GM21423 (cell line): ENCODE measurements around the gene PCSK6.
"Not testable (repeated sequence)": the region's sequence is repeated elsewhere in the genome, so short reads cannot be mapped to it uniquely, and the experiment has no call there.

Experiments used
- ATAC-seq: cut with Tn5 transposase; IDR thresholded peaks from one replicate; pipeline ENCODE4 v1.9.1; 2021; ENCODE audit warnings: mild to moderate bottlenecking, moderate library complexity; ENCODE audit not compliant: unreplicated experiment

PCSK6 gene

DNA sequence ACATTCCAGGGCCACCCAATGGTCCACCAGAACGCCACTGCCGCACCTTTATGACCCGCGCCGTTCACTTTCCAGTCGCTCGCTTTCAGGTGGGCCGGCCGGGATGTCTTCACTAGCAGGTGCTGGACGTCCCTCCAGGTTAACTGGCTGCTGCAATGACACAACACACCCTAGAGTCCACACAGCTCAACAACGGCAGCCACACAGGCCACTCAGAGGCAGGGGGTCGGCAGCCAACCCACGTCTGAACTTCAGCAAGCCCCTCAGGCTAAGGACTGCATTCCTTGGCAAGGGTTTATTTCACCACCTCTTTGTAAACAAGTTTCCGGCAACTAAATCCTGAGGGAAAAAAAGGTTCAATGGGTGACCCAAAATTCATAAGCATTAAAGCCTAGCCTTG lies 105.2 kb downstream of the PCSK6 start:
- ATAC-seq: no peak

DNA sequence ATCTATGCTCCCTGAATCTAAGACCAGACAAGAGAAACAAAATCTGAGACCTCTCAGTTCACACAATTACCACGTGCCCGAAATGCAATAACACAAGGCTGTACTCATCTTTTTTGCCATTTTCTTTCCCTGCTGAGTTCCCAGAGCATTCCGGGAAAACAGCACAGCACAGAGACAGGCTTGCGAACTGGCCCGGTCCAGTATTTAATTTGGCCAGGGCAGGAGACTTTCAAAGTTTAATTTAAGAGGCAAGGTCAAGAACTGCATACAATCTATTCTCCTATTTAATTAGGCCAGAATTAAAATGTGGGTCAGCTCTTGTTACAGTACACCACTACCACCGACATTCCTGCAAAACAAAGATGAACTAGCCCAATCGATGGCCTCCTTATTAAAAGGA lies 107.0 kb downstream of the PCSK6 start:
- ATAC-seq: no peak

DNA sequence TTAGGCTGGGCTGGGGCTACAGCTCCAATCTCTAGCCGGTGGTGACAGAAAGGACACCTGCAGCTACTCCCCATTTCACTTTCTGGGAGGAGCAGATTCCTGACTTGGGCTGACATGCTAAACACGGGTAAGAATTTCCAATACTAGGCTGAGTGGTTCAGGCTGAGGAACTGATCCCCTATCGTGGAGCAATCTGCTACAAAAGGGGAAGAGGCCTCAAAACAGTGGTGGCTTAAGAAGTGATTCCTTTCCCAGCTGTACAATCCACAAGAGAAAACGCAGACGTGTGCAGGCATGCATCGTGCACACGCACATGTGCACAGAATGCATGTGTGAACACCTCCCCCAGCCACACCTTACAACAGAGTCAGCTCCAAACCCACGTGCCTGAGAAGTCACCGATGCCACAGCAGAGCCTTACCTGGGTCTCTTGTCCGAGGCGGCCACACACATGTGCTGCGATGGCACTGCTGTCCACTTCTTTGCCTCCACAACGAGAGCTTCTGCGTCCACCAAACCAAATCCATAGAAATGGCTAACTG lies 107.8 kb downstream of the PCSK6 start:
- no peak for ATAC-seq

DNA sequence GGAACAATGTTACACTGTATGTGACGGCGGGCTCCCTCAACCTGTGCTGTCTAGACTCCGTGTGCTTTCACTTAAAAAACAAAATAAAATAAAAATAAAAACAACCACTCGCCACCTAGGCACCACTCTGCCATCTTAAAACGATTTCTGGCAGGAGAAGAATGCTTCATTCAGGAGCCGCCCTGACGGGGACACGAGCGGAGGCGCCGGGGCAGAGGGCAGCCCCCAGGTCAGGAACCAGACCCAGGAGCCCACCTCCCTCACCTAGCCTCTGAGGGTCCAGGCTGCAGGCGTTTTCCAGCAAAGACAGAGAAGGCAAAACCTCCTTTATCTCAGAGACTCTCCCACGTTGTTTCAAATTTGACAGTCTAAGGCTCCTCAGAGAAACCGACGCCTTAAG lies 109.4 kb downstream of the PCSK6 start:
- no peak for ATAC-seq

DNA sequence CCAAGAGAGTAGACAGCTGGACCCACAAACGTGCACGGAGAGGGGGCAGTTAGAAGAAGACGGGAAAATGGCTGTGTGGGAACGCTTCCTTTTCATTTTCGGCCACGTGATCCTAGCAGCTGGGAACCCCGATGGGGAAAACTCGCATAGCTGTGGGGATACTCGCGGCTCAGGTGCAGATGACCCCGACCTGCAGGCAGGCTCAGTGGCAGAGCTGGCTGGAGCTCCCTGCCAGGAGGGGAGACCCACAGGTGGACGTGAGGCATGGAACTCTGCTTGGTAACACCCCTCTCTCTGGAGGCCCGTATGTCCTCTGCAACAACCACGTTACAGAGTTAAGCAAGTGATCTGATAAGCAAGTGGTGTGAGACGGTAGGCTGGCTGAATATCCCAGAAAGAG lies 109.9 kb downstream of the PCSK6 start:
- no peak for ATAC-seq

DNA sequence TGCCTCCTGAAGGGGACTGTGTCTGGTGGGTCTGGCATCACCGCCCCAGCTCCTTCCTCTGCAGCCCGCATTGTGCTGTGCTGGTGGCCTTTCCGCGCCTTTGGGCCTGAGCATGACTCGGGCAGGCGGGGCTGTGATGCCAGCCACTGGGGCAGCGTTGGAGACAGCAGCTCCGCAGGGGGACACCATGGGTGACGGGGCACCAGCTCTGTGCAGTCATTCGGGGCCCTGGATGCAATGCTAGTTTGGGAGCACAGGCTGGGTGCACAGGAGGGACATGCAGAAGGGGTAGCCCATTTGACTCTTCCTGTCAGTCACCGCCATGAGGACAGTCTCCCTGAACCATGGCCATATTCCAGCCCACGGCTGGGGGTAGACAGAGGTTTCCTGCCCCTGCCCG lies 110.6 kb downstream of the PCSK6 start:
- ATAC-seq: no peak

DNA sequence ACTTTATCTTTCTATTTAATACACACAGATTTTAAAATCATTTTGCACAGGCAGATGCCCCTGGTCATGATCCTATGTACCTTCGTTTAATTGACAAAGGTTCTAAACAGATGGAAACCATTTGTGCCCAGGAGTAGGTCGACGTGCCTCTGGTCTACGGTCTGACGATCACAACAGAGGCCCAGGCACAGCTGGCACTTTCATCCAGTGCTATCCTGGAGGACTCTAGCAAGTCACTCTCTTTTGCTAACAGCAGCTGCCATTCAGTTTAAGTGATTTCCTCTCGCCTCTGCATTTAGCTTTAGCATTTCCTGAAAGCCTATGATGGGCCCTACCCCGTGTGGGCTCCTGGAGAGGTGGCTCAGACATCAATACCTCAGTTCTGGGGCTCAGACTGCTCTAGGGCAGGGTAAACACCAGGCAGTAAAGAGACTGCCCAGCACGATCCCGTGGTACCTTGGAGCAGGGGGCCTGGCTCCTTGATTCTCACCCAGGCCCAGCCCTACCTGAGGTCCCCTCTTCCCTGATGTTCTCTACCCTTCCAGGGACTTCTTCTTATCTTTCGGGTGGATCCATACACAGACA lies 111.2 kb downstream of the PCSK6 start:
- ATAC-seq: no peak

DNA sequence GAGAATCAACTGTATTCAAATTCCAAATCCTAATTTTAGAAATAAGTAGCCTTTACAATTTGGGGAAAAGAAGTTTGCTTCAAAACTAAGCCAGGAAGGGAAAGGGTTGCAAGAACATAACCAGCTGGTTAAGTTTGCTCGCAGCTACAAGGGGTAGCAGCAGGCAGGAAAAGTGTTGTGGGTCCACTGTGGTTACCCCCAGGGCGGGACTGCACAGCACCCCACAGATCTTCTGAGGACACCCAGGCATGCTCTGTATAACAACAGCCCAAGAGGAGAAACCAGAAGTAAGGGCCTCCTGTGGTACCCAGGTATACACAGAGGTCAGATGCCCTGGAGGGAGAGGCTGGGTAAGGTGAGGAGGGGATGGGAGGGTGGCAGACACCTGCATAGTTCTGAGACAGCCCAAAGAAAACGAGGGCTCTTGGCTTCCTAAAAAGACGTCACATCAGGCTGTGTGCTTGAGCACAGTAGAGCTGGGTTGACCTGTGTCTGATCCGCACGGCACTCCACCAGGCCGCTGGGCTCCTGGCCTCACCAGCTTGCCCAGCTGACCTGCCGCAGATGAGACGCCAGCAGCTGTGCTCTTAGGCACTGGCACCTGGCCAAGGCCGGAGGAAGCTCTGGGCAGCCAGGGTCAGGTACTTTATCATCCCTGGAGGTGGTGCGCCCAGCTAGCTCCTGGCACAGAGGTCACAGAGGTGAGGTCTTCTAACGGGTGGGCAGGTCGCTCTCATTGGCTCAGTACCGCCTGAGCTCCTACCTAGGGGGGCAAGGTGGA lies 112.7 kb downstream of the PCSK6 start:
- no peak for ATAC-seq

DNA sequence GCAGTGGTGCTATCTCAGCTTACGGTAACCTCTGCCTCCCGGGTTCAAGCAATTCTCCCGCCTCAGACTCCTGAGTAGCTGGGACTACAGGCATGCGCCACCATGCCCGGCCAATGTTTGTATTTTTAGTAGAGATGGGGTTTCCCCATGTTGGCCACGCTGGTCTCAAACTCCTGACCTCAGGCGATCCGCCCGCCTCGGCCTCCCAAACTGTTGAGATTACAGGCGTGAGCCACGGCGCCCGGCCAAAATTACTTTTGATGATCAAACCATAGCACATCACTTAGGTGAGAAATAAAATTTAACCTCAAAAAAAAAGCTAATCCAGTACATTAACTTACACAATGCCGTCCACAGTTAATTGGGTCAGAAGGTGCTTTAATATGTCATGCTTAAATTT lies 114.5 kb downstream of the PCSK6 start:
- not testable (repeated sequence) for ATAC-seq

DNA sequence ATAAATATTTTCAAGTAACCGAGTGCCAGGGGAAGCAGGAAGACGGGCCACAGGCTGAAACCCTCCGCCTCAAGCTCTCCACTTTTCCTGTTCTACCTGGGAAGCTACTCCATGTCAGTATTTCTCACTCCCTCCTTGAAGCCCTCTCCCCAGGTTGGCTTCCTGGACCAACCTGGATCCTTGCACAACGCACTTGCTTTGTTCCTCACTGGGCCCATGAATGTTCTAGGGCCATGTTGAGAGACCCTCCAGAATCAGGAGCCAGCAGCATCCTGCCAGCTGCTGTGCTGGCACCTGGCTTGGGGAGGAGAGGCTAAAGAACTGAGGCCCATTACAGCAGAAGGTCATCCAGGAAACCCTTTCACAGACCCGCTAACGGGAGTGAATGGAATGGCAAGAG lies 115.2 kb downstream of the PCSK6 start:
- no peak for ATAC-seq

DNA sequence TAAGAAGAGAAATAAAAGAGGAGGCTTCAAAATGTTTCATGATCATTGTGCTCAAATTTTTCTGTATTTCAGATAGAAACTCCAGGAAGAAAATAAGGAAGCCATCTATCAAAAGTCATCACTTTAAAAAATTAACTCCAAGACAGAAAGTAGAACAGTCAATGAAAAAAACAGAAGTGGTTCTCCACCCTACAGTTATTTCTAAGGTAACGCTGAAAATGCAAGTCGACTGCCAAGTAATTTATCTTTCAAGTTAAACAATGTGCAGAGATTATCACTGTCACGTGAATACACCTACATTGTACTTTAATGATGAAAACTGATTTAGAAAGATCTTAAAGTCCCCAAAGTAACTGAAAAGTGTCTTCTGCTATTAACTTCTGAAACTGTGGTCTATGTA lies 115.9 kb downstream of the PCSK6 start:
- no peak for ATAC-seq

DNA sequence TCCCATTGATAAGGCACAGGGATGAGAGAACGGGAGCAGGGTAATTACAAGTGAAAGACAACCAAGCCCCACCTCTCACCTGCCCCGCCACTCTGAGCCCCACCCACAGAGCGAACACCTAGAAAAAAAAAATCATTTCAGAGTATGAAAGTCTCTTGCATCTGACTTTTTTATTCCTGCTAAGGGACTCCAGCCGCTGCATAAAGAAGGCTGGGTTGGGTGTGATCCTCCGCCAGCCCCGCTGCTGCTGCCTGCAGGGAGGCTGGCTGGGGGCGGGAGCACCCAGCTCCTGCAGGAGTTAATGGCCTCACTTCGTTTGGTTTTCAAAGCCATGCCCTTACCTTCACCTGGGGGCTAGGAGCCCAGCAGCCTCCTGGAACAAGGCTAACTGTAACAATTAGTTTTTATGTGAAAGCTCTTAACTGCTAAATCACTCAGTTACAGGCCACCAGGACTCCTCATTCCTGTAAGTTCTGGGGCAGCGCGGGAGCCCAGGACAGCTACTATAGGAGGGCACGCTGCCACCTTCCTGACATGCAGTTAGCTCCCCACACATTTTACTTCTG lies 116.5 kb downstream of the PCSK6 start:
- ATAC-seq: no peak

DNA sequence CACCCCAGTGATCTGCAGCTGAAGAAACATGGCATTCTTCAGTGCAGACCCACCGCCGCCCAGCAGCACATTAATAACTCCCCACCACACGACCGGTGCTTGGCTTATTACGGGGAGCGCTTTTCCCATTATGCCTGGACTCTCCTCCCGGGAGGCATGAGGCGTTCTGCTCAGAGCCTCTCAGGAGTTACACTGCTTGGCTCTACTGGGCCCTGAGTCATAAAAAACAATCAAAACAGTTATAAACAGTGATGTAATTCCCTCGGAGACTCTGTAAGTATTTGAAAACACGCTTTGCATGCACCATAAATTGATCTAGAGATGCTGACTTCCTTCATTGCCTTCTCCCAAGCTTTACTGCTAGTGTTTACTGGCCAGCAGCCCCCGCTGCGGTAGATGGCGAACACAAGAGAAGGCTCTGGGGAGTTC lies 117.3 kb downstream of the PCSK6 start:
- no peak for ATAC-seq

DNA sequence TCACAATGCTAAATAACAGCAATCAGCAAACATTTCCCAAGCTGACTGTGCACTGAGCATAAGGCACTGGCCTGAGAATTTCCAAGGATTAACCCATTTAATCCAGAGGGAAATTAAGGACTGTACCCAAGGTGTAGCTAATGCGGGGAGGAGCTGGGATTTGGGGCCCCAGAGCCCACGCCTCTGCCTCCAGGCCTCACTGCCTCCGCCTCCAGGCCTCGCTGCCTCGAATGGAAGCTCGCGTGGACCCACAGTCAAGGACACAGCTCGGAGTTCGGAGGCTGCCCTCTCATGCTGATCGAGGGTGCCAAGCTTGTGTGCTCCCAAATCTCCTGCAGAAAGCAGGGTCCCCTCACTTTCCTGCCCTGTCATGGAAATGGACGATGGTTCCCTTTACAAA lies 118.0 kb downstream of the PCSK6 start:
- no peak for ATAC-seq

DNA sequence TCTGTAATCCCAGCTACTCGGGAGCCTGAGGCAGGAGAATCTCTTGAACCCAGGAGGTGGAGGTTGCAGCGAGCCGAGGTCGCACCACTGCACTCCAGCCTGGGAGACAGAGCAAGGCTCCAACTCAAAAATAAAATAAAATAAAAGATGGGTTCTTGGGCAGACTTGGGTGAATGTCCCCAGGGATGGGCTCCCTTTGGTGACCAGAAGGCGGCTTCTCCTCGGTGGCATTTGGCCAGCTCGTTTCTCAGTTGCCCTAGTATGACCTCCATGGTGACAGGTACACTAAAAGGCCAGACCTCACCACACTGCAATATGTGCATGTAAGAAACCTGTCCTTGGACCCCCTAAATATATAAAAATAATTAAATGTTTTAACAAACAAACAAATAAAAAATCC lies 118.4 kb downstream of the PCSK6 start:
- no peak for ATAC-seq

DNA sequence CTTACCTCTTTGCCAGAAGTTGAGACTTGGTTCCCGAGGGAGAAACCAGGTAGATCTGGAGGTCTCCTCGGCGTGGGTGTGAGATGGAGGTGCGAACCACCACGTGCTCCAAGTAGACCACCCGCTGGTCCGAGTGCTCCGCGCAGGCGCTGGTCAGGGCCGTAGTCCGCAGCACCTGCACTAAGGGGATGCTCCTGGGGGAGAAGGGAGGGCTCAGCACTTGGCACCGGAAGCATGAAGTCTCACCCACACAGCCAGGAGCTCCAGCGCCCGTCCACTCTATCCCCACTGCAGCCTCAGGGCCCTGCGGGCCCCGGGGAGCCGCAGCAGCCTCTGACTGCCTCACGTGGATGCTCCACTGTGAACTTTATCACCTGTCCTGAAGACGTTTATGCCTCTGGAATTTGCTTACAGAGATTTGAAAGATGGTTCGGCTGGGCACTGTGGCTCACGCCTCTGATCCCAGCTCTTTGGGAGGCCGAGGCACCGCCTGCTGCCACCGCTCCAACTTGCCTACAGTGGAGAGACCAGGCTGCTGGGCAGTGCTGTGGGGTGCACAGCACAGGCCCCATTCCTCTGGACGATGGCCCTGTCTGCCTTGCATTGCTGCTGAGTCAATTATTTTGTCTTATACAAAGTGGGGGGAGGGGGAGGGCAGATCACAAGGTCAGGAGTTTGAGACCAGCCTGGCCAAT lies 119.0 kb downstream of the PCSK6 start:
- no peak for ATAC-seq

DNA sequence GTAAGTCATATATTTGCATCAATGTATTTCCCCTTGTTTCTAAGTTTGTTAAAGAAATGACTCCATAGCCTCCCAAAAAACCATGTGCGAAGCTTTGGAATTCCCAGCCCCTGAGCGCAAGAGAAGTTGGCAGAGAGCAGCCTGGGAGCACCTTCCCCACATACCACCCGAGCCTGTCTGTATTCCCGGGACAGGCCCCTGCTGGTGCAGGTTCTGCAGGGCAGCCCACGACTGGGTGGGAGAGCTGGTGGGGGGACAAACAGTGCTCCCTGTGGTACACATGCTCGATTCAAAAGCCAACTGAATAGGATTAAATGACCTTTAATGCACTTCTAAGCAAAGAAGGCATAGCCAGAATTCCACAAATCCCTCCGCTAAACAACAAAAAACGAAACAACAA lies 119.8 kb downstream of the PCSK6 start:
- ATAC-seq: no peak

DNA sequence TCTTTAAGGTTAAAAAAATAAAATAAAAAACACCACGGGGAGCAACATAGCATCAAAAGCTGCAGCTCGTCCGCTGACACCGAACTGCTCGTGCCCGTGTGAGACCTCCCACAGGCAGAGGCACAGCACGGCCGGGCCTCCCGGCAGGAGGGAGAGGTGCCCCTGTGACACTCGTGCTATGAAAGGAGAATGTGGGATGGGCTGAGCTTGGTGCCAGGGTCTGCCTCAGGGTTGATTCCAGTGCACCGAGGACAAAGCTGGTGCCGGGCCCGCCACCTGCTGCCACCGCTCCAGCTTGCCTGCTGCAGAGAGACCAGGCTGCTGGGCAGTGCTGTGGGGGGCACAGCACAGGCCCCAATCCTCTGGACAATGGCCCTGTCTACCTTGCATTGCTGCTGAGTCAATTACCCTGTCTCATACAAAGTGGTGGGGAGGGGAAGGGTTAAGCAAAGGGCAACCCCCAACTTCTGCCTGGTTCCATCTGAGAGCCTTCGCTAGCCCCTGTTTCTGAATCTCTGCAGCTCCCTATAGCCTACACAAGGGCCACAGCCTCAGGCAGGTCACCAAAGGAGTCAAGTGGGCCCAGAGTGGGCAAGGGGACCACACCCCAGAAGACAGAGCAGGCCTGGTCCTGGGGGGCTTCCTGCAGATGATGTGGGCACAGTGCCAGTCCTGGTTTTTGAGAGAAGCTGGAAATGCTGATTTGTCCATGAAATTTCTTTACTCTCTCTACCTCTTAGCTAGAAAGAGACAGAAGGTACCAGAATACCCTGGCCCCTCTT lies 120.5 kb downstream of the PCSK6 start:
- no peak for ATAC-seq

DNA sequence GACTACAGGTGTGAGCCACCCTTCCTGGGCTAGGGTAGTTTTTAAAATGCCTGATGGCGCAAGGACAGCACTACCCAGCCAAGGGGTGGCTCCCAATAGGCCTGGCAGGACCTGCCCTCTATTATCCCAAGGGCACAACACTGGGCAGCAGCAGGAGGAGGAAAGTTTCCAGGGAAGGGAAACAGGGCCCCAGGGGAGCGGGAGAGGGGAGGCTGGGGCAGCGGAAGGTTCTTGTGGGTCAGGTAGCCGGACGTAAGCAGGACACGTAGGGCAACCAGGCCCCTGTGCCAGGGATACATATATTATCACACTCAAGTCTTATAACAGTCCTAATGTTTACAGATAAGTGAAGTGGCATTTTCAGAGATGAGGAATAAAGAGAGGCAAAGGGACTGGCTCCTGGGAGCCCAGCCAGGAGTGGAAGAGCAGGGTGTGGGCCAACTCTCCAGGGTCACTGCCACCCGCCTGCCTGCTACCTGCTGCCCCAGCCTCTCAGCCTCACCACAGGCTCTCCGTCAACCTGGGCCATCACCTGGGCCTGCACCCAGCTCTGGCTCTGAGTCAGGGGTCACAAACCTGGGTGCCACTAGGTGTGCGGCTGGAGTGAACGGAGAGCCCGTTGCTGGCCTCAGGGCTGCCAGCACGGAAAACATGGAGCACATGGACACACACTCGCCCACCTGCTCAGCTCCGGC lies 121.3 kb downstream of the PCSK6 start:
- ATAC-seq: no peak

DNA sequence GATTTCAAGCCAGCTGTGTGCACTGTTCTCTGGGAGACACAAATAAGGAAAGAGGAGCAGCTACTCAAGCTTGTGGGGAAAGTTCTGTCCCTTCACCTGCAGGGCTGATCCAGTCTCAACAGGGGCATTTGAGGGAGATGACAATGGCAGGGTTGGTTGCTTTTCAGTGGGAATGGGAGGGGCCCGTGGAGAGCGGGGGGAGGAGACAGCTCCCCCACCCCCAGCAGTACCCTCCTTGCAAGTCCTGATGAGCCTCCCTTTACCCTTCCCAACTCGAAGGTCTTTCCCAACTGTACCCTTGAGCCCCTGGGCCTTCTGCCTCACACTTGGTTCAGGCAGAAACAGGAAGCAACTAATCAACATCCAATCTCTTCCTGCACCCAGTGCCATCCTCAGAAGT lies 122.7 kb downstream of the PCSK6 start:
- no peak for ATAC-seq
